GM21423 (cell line): ENCODE results near the gene ZBTB20.

Source experiments
- ATAC-seq: cut with Tn5 transposase; IDR thresholded peaks from one replicate; pipeline ENCODE4 v1.9.1; 2021; ENCODE audit warnings: mild to moderate bottlenecking, moderate library complexity; ENCODE audit not compliant: unreplicated experiment

ZBTB20 gene

DNA sequence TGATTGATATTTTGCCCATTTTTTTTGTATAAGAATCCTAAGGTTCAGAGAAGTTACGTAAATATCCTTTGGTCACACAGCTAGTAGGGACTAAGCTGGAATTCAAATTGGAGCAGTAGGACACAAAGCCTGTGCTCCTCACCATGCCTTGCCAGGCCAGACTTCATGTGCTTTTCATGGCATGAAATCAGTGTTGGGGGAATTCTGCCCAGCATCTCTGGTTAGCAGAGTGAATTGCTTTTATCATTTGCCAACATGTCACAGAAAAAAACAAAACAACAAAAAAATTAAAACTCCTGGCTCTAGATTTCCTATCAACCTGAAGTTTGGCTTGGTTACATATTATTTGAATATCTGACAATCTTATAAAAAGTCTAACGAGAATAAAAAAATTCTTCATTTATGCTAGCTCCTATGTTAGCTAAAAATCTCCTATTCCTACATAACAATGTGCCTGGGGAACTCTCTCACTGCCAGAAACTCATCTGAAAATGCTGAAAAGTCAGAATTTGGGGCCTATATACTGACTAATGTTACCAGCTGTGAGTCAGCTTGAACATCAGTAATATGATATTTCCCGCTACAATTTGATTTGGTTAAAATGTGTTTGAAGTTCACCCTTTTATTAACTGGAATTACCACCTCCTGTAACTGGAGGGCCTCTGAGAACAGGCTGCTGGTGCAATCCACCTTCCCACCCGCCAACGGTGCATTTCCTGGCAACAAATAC, 711.5 kb downstream of the ZBTB20 start:
- no peak for ATAC-seq

DNA sequence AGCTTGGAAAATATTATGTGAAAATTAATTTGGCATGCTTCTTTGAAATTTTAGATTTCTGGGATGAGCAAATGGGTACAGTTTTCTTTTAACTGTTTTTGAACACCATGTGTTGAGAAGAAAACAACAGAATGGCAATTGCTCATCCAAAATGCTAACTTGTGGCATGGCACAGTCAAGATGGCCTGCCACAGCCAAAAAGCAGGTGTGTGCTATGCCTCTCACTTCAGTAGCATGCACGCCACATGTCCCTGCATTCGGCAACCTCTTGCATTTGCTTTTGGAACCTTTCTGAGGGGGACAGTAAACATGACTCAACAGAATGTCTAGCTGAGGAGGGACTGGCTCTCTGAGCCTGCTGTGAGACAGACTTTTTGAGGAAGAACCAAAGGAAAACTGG, 714.8 kb downstream of the ZBTB20 start:
- ATAC-seq = no peak

DNA sequence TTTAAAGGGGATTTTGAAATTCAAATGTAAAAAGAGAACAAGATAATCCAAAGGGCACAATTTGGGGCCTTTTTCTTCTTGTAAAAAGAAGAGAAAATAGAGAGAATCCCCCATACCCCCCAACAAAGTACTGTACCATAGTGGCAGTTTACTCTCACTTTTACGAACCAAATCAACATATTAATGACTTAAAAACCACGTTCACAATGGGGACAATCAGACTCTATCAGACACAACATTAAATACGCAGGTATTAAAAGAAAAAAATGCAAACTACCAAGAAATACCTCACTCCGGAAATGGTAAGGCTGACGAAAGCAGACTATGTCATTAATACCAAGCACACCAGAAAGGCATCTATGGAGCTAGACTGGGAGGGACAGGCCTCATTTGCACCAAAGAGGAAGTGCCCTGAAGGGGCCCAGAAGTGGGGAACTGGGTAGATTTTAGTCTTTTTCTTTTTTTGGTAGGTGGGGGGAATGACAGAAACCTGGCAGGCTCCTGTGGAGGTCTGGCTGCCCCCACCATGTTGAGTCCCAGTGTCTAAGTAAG, 719.0 kb downstream of the ZBTB20 start:
- peak; percentile 89 for ATAC-seq

GRCh38 chr3:114427285-114428043, 719.6 kb downstream of the ZBTB20 start:
- no peak for ATAC-seq

GRCh38 chr3:114424337-114424736, 722.8 kb downstream of the ZBTB20 start:
- ATAC-seq = no peak

DNA sequence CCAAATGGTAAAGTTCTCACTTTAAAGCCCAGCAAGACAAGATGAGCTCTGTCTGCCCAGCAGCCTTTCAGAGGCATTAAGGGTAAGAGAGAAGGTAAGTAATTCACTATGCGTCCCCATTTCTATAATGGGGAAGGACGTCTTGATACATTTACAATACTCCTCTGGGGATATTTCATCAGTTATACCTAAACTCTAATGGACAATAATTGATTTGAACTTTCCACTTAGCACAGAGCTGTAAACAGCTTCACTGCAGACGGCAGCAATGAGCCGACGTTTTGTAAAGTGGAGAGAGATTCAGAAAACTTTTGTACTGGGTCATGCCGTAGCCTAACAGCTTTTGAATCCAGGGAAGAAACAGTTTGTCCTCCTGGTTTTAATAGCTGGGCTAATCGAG, 725.9 kb downstream of the ZBTB20 start:
- ATAC-seq = no peak

GRCh38 chr3:114420072-114420471, 727.0 kb downstream of the ZBTB20 start:
- no peak for ATAC-seq

- peak; percentile 71 for ATAC-seq
These were observed 728.2 kb downstream of the ZBTB20 start for GRCh38 chr3:114418724-114419543.

- peak; percentile 68 for ATAC-seq
These were observed 729.0 kb downstream of the ZBTB20 start for GRCh38 chr3:114418107-114418506.

GRCh38 chr3:114417675-114418074, 729.4 kb downstream of the ZBTB20 start:
- ATAC-seq = no peak

GRCh38 chr3:114417265-114417664, 729.8 kb downstream of the ZBTB20 start:
- no peak for ATAC-seq

DNA sequence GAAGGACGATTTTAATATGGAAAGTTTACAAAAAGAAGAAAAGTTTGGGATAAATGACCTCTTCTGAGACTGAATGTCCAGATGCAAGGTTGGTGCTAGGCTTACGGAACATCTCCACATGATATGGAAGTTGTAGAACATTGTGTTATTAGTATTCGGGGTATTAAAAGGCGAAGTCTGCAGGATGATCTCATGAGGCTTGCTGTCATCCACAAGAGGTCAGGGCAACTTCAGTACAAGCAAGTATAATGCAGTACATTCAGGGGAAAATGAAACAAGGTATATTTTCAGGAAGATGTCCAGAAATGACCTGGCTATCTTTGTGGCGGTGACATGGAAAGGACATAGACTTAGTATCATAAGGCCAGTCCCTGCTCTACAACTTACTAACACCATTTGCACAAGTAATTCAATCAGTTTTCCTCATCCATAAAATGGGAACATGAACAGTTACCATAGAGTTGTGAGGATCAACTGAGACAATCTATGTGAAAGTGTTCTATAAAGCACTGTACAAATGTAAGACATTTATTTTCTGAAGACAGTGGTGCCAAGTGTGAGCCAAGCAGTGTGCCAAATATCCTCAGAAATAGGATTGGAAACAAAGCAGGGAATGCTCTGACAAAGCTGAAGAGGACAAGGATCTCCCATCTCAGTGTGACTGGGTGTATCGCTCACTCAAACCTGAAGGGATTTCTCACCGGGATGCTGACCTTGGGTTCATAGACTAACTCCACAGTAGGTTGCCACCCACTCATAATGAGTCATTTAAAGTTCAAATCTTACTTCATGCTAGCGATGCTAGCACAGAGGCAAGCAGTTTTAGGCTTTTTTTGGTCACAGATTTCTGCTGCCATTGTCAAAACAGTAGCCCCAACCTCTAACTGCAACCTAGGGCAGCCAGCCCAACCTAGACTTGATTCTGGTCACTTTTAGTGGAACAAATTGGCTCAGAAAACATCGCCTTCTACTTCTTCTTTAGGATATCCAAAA, 735.0 kb downstream of the ZBTB20 start:
- ATAC-seq = peak; percentile 51

DNA sequence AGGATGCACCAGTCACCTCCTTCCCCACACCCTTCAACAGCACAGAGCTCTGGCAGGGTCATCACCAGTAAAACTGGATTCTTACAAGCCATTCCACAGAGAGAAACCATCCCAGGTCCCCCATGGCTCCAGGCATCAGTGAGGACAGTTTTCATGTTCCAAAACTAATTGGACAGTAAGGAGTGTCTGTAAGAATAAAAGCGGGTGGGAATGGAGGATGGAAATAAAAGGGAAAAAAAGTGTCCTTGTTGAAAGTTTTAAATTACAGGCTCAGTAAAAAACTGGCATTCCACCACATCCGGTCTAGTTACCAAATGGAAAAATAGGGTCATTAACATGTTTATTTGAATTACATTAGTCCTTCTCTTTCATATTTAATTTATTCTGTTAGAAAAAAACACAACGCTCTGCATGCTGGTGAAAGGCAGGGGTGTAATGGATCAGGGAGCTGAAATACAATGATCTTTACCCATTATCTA, 735.9 kb downstream of the ZBTB20 start:
- ATAC-seq = no peak

GRCh38 chr3:114408736-114409670, 738.1 kb downstream of the ZBTB20 start:
- ATAC-seq = no peak

GRCh38 chr3:114406922-114407321, 740.2 kb downstream of the ZBTB20 start:
- ATAC-seq = no peak

GRCh38 chr3:114406286-114406685, 740.8 kb downstream of the ZBTB20 start:
- no peak for ATAC-seq

GRCh38 chr3:114405202-114405990, 741.7 kb downstream of the ZBTB20 start:
- peak; percentile 58 for ATAC-seq

DNA sequence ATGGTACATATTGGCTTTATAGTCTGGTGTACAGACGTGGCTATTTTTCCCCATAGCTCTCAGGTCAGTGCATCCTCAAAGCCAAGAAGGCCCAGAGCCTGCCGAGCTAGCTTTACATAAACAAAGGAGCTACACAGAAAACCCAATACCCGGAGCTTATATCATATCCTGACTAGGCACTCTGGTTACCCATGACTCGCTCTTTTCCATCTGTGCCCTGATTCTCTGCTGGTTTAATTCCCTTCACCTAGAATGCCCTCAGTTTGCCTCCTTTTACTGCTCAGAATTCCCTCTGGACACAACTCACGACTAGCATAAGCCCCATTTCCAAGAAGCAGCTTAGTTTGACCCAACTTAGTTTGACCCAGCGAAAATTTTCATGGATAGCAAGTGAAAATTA, 742.5 kb downstream of the ZBTB20 start:
- ATAC-seq = no peak
